GM12801 (cell line): ENCODE data around the gene COA6.

Experiments
- TF ChIP-seq, protein P1 (sequence below): IDR thresholded peaks from one replicate; pipeline ENCODE4 v1.5.1; 2011; ENCODE audit warnings: control low read depth; ENCODE audit not compliant: insufficient read length; ENCODE audit errors: extremely low read depth

Gene COA6, protein sequence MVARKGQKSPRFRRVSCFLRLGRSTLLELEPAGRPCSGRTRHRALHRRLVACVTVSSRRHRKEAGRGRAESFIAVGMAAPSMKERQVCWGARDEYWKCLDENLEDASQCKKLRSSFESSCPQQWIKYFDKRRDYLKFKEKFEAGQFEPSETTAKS

DNA sequence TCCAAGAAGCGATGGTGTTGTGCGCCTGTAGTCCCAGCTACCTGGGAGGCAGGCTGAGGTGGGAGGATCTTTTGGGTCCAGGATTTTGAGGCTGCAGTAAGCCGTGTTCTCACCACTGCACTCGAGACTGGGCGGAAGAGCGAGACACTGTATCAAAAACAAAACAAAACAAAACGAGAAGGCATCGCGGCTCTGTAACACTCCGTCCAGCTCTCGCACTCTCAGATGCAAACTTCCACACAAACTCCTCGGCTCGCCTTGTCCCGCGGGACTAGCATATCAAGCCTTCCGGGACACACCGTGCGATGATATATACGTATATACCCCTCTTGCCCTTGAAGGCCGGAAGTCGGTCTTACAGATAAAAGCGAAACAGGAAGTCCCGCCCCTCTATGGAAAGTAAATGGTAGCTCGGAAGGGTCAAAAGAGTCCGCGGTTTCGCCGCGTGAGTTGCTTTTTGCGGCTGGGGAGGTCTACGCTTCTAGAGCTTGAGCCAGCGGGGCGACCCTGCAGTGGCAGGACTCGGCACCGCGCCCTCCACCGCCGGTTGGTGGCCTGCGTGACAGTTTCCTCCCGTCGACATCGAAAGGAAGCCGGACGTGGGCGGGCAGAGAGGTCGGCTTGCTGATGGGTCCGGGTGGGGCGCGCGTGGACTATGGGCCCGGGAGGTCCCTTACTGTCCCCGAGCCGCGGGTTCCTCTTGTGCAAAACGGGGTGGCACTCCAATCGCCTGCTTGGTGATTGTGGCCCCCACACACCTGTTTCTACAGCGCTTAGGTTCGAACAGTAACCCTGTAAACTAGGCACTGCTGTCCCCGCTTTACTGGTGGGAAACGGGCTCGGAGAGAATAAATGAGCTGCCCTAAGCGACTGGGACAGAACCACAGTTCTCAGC is at the start of gene COA6:
Gene COA6 (plus strand): TSS at position 393 of the 895 bp plus-strand sequence. CDS start 11 bp downstream, at position 404.
- TF ChIP-seq, protein P1, sequence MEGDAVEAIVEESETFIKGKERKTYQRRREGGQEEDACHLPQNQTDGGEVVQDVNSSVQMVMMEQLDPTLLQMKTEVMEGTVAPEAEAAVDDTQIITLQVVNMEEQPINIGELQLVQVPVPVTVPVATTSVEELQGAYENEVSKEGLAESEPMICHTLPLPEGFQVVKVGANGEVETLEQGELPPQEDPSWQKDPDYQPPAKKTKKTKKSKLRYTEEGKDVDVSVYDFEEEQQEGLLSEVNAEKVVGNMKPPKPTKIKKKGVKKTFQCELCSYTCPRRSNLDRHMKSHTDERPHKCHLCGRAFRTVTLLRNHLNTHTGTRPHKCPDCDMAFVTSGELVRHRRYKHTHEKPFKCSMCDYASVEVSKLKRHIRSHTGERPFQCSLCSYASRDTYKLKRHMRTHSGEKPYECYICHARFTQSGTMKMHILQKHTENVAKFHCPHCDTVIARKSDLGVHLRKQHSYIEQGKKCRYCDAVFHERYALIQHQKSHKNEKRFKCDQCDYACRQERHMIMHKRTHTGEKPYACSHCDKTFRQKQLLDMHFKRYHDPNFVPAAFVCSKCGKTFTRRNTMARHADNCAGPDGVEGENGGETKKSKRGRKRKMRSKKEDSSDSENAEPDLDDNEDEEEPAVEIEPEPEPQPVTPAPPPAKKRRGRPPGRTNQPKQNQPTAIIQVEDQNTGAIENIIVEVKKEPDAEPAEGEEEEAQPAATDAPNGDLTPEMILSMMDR = no peak

- TF ChIP-seq, protein P1 = no peak
These were observed 48.4 kb upstream of the COA6 start for GRCh38 chr1:234324821-234325220.

DNA sequence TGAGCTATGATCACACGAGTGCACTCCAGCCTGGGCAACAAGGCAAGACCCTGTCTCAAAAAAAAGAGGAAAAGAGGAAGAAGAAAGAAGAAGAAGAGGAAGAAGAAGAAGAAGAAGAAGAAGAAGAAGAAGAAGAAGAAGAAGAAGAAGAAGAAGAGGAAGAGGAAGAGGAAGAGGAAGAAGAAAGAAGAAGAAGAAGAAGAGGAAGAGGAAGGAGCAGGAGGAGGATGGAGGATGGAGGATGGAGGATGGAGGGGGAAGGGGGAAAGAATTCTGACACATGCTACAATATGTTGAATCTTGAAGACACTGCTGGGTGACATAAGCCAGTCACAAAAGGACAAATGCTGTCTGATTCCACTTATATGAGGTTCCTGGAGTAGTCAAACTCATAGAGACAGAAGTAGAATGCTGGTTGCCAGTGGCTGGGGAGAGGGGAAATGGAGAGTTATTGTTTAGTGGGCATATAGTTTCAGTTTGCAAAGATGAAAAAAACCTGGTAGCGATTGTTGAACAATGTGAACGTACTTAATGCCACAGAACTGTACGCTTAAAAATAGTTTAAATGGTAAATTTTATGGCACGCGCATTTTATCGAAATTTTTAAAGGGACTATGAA is 47.3 kb upstream of the COA6 start:
- TF ChIP-seq, protein P1 = no peak

DNA sequence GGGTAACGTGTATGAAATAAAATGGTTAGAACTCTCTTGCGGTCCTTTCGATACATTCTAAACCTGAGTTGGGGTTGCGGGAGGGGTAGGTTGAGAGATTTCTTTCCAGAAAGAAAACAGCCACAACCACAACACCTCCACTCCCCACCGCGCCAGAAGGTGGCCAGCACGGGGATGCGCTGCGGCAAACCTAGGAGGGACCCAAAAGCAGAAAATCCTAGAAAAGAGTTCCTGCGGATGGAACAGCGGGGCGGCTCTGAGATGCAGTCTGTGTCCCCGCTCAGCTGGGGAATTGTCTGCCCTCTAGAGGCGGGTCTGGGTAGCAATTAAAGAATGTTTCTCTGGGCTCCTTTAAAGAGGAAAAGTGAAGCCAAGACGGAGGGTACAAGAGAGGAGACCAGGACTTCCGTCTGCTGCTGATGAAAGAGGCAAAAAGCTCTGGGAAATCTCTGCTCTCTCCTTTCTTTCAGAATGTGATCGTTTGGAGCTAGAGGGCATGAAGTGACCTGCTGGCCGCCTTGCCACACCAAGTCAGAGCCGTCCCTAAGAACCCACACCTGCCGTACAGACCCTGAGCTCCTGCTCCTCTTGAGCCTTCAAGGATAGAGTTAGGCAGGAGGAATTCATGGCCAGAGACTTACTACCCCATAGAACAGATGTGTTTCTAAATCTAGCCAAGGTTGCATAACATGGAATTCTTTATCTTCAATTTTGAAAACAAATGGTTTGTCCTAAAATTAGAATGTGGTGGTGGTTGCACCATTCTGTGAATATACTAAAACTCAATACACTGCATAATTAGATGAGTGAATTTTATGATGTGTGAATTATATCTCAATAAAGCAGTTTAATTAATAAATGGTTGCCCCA is 46.5 kb upstream of the COA6 start:
- TF ChIP-seq, protein P1 = no peak

DNA sequence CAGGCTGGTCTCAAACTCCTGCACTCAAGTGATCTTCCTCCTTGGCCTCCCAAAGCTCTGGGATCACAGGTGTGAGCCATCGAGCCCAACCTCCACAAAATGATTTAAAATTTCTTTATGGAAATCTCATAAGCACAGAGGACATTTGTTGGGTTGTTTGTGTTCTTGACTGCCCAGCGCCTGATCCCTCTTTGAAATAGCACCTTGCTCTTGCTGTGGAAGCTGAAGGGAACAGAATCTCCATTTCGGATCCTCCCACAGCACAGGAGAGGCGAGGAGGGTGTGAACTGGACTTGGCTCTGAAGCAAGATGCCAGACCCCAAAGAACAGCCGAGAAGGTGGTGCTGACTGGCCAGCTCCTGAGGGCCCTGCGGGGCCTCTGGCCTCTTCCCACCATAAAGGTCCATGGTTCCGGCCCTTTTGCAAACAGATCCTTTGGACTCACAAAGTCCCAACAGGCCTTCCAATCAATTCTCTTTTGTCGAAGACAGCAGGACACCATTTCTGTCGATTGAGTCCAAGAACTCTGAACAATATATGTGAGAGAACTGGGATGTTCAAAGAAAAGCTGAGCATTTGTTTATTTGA is 45.6 kb upstream of the COA6 start:
- TF ChIP-seq, protein P1 = no peak

- TF ChIP-seq, protein P1 = no peak
These were observed 42.4 kb upstream of the COA6 start for GRCh38 chr1:234330843-234331215.

- TF ChIP-seq, protein P1 = no peak
These were observed 41.7 kb upstream of the COA6 start for GRCh38 chr1:234331507-234331906.
